Measurements from ENCODE around the gene CPSF4. TPM values are rescaled to one million over a fixed set of nuclear protein-coding genes. Genes with fewer than 3 reads are reported as not detected.

CPSF4 gene
- total RNA-seq, 1 experiment from 2014 or later: 98.2 TPM

- H3K4me1 Mint-ChIP-seq: peaks cover 14 to 21% of the 10 kb centered on the region in 2 experiments
- no peaks in the 10 kb centered on the region for H3K27me3 Mint-ChIP-seq (ENCODE audit: low read depth)
- H2AFZ ChIP-seq (ENCODE audit: low read length): no peak overlapping the region
- H4K91ac ChIP-seq (ENCODE audit: insufficient read length, low read depth, low read length): no peak overlapping the region
- peaks cover 41 to 49% (median 44%) of the 10 kb centered on the region in 3 experiments for H3K36me3 Mint-ChIP-seq (ENCODE audit: insufficient read depth in 1 of 3, low read depth in 3 of 3)
- H2BK5ac ChIP-seq (ENCODE audit: insufficient read length, low read length): no peak overlapping the region
- H3K9me3 ChIP-seq (ENCODE audit: control insufficient read depth, low read depth, low read length): peaks cover 11% of the 10 kb centered on the region
- no peak for DNase-seq
- H2AK5ac ChIP-seq (ENCODE audit: insufficient read length, low read length): no peak overlapping the region
- H4K5ac ChIP-seq (ENCODE audit: insufficient read length, low read depth, low read length): no peak overlapping the region
- peaks cover 12% of the 10 kb centered on the region for H3K23me2 ChIP-seq (ENCODE audit: insufficient read length, low read depth, low read length, poor library complexity, severe bottlenecking)
- no peak overlapping the region for H3K14ac ChIP-seq (ENCODE audit: insufficient read depth, low read length)
- H2BK15ac ChIP-seq (ENCODE audit: low read depth, low read length): no peak overlapping the region
- no peak overlapping the region for H2BK120ac ChIP-seq (ENCODE audit: low read depth, low read length, poor library complexity, severe bottlenecking)
- peaks cover 16 to 22% of the 10 kb centered on the region in 2 experiments for H3K9me3 Mint-ChIP-seq
- peak overlapping the region in 1 of 3 experiments; percentile 17; a peak in 1 of 7 replicates for H3K27ac Mint-ChIP-seq
- H3K4me1 ChIP-seq (ENCODE audit: insufficient read depth, low read length): peaks cover 4% of the 10 kb centered on the region; the same call in 1 of the 2 replicates
- H3K4ac ChIP-seq (ENCODE audit: low read depth, low read length): no peak overlapping the region
- TF ChIP-seq CTCF (conservative IDR thresholded peaks at IDR 0.05): no peak
- no peak overlapping the region for H3K18ac ChIP-seq (ENCODE audit: insufficient read length, low read depth, low read length)
- no peak overlapping the region for H3K27ac ChIP-seq (ENCODE audit: insufficient read length, low read depth, low read length)
- peak overlapping the region; percentile 98 for H3K4me3 Mint-ChIP-seq
- H3K79me1 ChIP-seq (ENCODE audit: insufficient read depth, low read depth, low read length, poor library complexity, severe bottlenecking): no peaks in the 10 kb centered on the region
- peaks cover 17% of the 10 kb centered on the region for H3K79me2 ChIP-seq (ENCODE audit: insufficient read depth, low read length)
- no peak overlapping the region for H3K56ac ChIP-seq (ENCODE audit: insufficient read length, low read depth, low read length)
- H3K4me2 ChIP-seq (ENCODE audit: insufficient read depth, insufficient read length, low read length): peak overlapping the region; percentile 98
- H4K20me1 ChIP-seq (ENCODE audit: control insufficient read depth, insufficient read depth, insufficient read length): no peaks in the 10 kb centered on the region
- H3T11ph ChIP-seq (ENCODE audit: low read length): no peak overlapping the region
- WGBS (ENCODE audit: extremely low coverage, insufficient read length, low lambda C conversion rate): no CpG with 5 or more reads among the region's 11 CpGs
- H2BK20ac ChIP-seq (ENCODE audit: low read depth, low read length, poor library complexity, severe bottlenecking): no peak overlapping the region
- no peak overlapping the region for H4K8ac ChIP-seq (replicated peaks; ENCODE audit: insufficient read length, low read depth, low read length)
- peak overlapping the region; percentile 55 for H3K9ac ChIP-seq (ENCODE audit: extremely low read depth, insufficient read length, low read length)
- no peak overlapping the region for H2BK12ac ChIP-seq (ENCODE audit: insufficient read length, low read depth, low read length)
- no peaks in the 10 kb centered on the region for H3K27me3 ChIP-seq (ENCODE audit: insufficient read depth, low read length)
- H3K23ac ChIP-seq (ENCODE audit: insufficient read length, low read depth, low read length): no peak overlapping the region
Observed at GRCh38 chr7:99498546-99498944, 59.8 kb downstream of the CPSF4 start.

Data from H9 (cell line).